Mucosa of rectum (tissue), 2 donors: ENCODE results near the gene HJV.

Source experiments
- H3K27ac ChIP-seq, 2 donors: one replicate each; pipeline ENCODE4 v1.7.0; 2013; ENCODE audit warnings: inconsistent platforms in 2 of 2, low read depth in 2 of 2, low read length in 2 of 2
- H3K27me3 ChIP-seq, 2 donors: one replicate each; pipeline ENCODE4 v1.7.0; 2013; ENCODE audit warnings: low read length in 2 of 2; ENCODE audit not compliant: control insufficient read depth in 2 of 2, insufficient read depth in 2 of 2
- H3K36me3 ChIP-seq, 2 donors: one replicate each; pipeline ENCODE4 v1.7.0; 2013; ENCODE audit warnings: low read length in 2 of 2; ENCODE audit not compliant: control insufficient read depth in 2 of 2, insufficient read depth in 2 of 2
- H3K4me1 ChIP-seq, 2 donors: one replicate each; pipeline ENCODE4 v1.7.0; 2013; ENCODE audit warnings: low read length in 2 of 2, mild to moderate bottlenecking in 1 of 2; ENCODE audit not compliant: control insufficient read depth in 2 of 2, insufficient read depth in 2 of 2
- H3K4me3 ChIP-seq, 2 donors: one replicate each; pipeline ENCODE4 v1.7.0; 2013; ENCODE audit warnings: low read length in 2 of 2
- H3K9ac ChIP-seq, 2 donors: one replicate each; pipeline ENCODE4 v1.7.0; 2013; ENCODE audit warnings: low read length in 2 of 2, low read depth in 1 of 2, mild to moderate bottlenecking in 1 of 2
- H3K9me3 ChIP-seq, 2 donors: one replicate each; pipeline ENCODE4 v1.7.0; 2013; ENCODE audit warnings: low read length in 2 of 2; ENCODE audit not compliant: control insufficient read depth in 2 of 2
- donor health status: healthy.
- donor health status: Normal muscosa, but diverticular disease.

The HJV gene

DNA sequence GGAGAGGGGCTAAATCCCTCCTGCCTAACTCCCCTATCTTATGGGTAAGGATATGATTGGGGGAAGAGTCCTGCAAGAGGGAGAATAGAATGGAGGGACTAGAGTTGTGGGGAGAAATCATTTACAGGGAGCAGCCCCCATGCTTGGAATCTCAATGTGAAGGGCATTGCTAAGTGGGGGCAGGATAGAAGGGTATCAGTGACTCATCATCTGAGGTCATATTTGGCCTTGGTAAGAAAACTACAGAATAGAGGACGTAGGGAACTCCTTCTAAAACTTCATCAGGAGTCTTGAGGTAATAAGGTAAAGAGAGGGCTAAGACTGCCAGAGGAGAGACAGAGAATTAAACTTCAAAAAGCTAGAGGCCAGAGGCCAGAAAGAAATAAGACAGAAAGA, 487 bp downstream of the HJV start:
- H3K27me3 ChIP-seq = peaks cover 17 to 38% of the 10 kb centered on the region in 2 donors
- no peaks in the 10 kb centered on the region for H3K9me3 ChIP-seq
- H3K36me3 ChIP-seq = no peaks in the 10 kb centered on the region
- no peaks in the 10 kb centered on the region for H3K4me1 ChIP-seq
- no peak overlapping the region for H3K27ac ChIP-seq
- H3K4me3 ChIP-seq = no peak overlapping the region
- no peak overlapping the region for H3K9ac ChIP-seq

DNA sequence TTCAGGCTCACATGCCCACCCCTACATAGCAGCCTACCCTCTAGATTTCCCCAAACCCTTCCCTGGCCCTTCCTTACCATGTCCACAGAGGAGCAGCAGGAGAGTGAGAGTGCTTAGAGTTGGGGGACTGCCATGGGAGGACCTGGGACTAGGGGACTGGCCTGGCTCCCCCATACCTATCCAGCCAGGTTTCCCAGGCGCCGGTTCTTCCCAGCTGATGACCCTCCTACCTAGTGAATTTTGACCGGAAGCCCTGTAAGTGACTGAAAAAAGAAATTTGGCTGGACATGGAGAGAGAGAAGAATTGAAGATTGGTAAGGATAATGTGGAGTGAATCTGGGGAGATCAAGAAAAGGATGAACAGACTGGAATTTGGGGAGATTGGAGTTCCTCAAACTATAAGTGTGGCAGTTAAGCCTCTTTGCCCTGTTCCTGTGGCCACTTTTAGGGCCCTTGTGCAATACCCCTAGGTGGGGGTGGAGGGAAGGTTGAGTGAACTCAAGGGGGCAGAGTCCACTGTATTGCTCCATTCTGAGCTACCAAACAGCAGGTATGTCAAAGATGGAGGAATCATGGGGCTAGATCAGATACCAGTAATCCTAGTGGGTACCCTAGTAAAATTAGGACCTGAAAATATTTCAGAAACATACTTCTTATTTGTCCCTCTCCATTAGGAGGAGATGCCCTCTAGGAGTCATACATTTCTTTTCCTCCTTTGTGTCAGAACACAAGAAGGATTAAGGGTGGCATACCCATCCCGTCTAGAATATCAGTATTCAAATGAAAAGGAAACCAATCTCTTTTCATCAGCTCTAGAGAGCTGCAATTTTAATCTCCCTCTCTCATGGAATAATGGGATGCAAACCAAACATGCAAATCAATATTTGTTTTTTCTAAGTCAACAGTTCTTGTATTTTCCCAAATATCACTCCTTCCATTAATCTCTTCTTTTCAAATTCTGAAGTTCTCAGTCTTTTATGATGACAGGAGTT, 1.2 kb downstream of the HJV start:
- Histone ChIP-seq H3K9ac (no peak overlapping the region), H3K4me3 (no peak overlapping the region), H3K27ac (no peak overlapping the region), H3K4me1 (no peaks in the 10 kb centered on the region), H3K9me3 (no peaks in the 10 kb centered on the region), H3K27me3 (peaks cover 17 to 38% of the 10 kb centered on the region in 2 donors), H3K36me3 (no peaks in the 10 kb centered on the region)

DNA sequence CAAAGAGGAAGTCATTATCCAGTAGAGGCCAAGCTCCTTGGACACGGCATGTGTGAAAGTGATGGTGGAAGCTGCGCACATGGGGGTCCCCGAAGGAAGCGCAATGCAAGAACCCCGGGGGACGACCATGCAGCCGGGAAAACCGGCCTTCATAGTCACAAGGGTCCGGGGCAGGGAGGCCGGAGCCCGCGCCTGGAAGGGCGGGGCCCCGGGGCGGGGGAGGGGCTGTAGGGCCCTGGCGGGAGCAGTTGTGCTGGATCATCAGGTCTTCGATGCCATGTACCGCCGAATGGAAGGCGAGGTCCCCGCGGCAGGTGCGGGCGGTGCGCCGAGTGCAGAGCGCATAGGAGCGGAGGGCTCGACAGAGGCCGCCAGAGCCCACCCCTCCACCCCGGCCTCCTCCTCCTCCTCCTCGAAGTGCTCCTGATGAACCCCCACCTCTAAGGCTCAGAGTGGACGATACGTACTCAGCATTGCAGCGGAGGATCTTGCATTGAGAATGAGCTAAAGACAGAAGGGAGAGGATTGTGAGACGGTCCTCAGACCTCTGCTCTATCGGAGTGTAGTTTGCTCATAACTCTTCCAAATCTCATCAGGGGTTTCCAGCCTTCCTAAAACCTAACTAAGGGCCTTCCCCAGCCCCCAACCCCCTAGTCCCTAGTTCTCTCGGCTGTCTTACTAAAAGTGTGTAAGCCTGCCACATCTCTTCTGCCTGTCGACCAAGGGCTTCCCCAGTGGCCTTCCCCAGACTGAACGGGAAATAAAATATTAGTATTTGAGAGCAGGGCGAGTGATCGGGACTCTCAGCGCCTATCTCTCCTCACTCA, 2.1 kb downstream of the HJV start:
- Histone ChIP-seq H3K27ac (no peak overlapping the region), H3K4me3 (no peak overlapping the region), H3K4me1 (no peaks in the 10 kb centered on the region), H3K36me3 (no peaks in the 10 kb centered on the region), H3K9ac (no peak overlapping the region), H3K27me3 (peaks cover 17 to 33% of the 10 kb centered on the region in 2 donors), H3K9me3 (no peaks in the 10 kb centered on the region)

DNA sequence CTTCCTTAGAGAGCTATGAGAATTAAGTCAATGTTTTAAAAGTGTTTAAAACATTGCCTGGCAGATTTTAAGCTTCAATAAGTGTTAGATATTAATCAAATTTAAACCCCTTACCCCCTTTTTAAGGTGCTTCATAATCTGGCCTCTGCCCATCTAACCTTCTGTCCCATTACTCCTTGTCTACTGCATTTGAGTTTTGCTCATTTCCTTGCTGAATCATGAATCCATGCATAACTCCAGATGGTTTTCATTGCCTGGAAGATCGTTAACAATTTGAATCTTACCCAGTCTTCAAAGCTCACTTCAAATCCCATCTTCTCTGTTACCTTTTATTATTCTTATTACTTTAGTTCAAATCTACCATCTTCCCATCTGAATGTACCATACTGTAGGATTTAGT, 4.6 kb downstream of the HJV start:
- H3K4me3 ChIP-seq = no peak overlapping the region
- H3K9ac ChIP-seq = no peak overlapping the region
- peaks cover 17 to 34% of the 10 kb centered on the region in 2 donors for H3K27me3 ChIP-seq
- no peaks in the 10 kb centered on the region for H3K36me3 ChIP-seq
- peaks cover 0 to 3% of the 10 kb centered on the region in 2 donors for H3K4me1 ChIP-seq
- H3K9me3 ChIP-seq = no peaks in the 10 kb centered on the region
- no peak overlapping the region for H3K27ac ChIP-seq

DNA sequence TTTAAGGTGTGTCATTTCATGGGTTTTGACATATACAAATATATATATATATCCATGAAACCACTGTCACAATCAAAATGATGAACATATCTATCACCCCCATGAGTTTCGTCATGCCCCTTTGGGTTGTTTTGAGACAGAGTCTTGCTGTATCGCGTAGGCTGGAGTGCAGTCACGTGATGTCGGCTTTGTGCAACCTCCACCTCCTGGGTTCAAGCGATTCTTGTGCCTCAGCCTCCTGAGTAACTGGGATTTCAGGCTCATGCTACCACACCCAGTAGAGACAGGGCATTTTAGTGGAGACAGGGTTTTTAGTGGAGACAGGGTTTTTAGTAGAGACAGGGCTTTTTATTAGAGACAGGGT, 8.0 kb downstream of the HJV start:
- H3K4me1 ChIP-seq = peaks cover 0 to 6% of the 10 kb centered on the region in 2 donors
- H3K4me3 ChIP-seq = no peak overlapping the region
- H3K27me3 ChIP-seq = peaks cover 3 to 12% of the 10 kb centered on the region in 2 donors
- H3K9ac ChIP-seq = no peak overlapping the region
- no peaks in the 10 kb centered on the region for H3K9me3 ChIP-seq
- no peaks in the 10 kb centered on the region for H3K36me3 ChIP-seq
- H3K27ac ChIP-seq = no peak overlapping the region

DNA sequence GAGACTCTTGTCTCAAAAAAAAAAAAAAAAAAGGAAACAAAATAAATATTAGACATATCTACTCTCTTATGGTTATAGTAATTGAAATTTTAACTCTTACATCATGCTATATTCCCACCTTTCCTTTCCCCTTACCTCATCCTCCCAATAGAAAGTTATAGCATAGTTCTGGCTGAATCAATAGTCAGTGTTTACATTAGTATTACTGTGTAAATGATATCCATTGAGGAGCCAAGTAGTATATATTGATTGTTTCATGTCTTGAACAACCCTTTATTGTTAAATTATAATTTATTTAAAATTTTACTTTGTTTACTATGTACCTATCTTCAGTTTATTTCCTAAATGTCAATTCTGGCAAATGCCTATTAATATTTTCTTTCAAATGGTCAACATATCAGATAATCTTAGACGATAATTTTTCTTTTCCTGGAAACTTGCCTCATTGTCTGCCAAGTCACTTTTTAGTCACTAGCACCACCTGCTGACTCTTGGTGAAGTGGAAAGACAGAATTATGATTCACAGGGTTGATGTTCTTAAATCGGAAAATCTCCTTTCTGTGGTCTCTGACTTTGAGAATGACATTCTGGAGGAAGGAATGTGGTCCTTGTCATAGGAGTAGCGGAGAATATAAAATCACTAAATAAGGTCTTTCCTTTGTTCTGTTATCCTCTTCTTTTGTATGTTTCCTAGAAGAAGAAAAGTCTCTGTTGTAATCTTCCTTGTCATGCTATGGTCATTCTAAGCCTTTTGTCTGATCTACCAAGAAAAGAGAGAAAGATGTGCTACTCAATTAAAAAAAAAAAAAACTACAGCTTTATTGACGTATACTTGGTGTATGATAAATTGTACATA, 8.6 kb downstream of the HJV start:
- Histone ChIP-seq H3K27me3 (peaks cover 3 to 7% of the 10 kb centered on the region in 2 donors), H3K27ac (no peak overlapping the region), H3K4me3 (no peak overlapping the region), H3K4me1 (peaks cover 0 to 6% of the 10 kb centered on the region in 2 donors), H3K9me3 (no peaks in the 10 kb centered on the region), H3K36me3 (no peaks in the 10 kb centered on the region), H3K9ac (no peak overlapping the region)

DNA sequence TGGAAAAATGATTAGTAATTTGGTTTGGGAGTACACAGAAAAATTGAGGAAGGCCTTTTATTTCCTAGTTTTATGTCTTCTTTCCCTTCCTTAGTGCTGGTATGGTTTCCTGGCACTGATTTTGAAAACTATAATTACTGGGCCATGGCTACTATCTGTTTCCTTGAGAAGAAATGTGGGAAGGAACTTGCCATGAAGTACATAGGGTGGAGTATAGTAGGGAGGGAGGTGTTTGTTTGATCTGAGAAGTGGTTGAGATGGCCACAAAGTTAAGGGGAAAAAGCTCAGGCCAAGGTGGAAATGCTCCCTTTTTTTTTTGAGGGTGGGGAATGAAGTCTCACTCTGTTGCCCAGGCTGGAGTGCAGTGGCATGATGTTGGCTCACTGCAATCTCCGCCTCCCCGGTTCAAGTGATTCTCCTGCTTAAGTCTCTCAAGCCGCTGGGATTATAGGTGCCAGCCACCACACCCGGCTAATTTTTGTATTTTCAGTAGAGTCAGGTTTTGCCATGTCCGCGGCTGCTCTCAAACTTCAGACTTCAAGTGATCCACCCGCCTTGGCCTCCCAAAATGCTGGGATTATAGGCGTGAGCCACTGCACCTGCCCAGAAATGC, 11.3 kb downstream of the HJV start:
- Histone ChIP-seq H3K9me3 (no peaks in the 10 kb centered on the region), H3K27ac (peak overlapping the region; percentile 7 to 32), H3K36me3 (no peaks in the 10 kb centered on the region), H3K4me3 (no peak overlapping the region), H3K4me1 (peaks cover 0 to 11% of the 10 kb centered on the region in 2 donors), H3K9ac (peak overlapping the region in 1 of 2 donors; percentile 27), H3K27me3 (peaks cover 0 to 5% of the 10 kb centered on the region in 2 donors)

DNA sequence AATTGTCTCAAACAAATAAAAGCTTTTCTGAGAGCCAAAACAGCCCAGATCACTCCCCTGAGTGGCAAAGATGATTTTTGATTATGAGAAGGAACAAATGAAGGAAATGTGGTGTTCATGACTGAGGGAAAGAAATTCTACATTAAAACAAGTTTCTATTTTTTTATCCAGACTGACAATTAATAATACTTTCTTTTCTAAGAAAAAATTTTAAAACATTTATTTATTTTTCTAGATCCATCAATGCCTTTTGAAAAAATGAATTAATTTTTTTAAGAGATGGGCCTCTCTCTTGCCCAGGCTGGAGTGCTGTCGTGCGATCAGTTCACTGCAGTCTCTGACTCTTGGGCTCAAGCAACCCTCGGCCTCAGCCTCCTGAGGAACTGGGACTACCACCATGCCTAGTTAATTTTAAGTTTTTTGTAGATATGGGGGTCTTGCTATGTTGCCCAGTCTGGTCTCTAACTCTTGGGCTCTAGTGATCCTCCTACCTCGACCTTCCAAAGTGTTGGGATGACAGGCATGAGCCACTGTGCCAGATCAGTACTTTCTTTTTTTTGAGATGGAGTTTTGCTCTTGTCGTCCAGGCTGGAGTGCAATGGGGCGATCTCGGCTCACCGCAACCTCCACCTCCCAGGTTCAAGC, 13.9 kb downstream of the HJV start:
- no peaks in the 10 kb centered on the region for H3K36me3 ChIP-seq
- peaks cover 0 to 9% of the 10 kb centered on the region in 2 donors for H3K4me1 ChIP-seq
- H3K9me3 ChIP-seq = no peaks in the 10 kb centered on the region
- H3K4me3 ChIP-seq = no peak overlapping the region
- no peaks in the 10 kb centered on the region for H3K27me3 ChIP-seq
- H3K9ac ChIP-seq = peak overlapping the region in 1 of 2 donors; percentile 24
- peak overlapping the region; percentile 2 to 61 for H3K27ac ChIP-seq

DNA sequence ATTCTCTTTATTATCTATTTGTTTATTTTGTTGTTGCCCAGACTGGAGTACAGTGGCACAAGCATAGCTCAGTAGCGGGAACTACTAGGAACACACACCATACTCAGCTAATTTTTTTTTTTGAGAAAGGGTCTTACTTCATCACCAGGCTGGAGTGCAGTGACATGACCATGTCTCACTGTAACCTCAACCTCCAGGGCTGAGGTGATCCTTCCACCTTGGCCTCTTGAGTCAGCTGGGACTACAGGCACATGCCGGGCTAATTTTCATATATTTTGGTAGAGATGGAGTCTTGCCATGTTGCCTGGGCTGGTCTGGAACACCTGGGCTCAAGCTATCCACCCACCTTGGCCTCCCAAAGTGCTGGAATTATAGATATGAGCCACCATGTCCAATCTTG, 19.8 kb downstream of the HJV start:
- no peak overlapping the region for H3K9ac ChIP-seq
- H3K4me3 ChIP-seq = no peak overlapping the region
- H3K27ac ChIP-seq = no peak overlapping the region
- H3K36me3 ChIP-seq = no peaks in the 10 kb centered on the region
- H3K4me1 ChIP-seq = peaks cover 24 to 38% of the 10 kb centered on the region in 2 donors
- no peaks in the 10 kb centered on the region for H3K9me3 ChIP-seq
- no peaks in the 10 kb centered on the region for H3K27me3 ChIP-seq
